ENCODE results near the gene EPHX1.

DNA sequence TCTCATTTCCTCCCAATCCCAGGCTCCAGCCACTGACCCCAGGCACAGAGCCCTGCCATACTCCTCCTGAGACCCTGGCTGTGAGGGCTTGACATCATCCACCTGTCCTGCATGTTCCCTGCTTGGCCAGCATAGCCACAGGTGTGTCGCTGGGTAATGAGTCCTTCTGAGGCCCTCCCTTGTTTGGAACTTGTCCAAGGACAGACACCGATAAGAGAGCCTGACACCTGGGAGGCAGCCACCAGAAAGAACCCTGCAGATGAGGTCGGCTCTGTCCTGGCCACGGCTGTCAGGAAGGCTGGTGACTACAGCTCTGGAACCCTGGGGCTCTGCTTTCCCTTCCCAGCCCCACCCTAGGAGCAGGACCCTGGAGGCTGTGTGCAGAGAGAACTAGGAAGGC, 37.7 kb downstream of the EPHX1 start:
- TF ChIP-seq ZNF274 (IDR thresholded peaks at IDR 0.05; ENCODE audit: low read depth, low read length) (no peak), YY1 (IDR thresholded peaks at IDR 0.05; ENCODE audit: insufficient read depth, insufficient read length) (no peak)

Data from NT2/D1 (cell line).